H1 (cell line): ENCODE results near the gene TLR5. TPM values are rescaled to one million over a fixed set of nuclear protein-coding genes. Genes with fewer than 3 reads are reported as not detected.

Experiments
- CTCF ChIA-PET: fragments of 300-600 bp; sonication (Branson Sonifier 250); formaldehyde crosslinking; loops from one replicate; lab custom pipeline; 2021; ENCODE audit not compliant: partially characterized antibody; lab: Charles Lee
- POLR2A ChIA-PET: fragments of 300-600 bp; sonication (Branson Sonifier 250); formaldehyde crosslinking; loops from one replicate; lab custom pipeline; 2021; ENCODE audit warnings: inconsistent platforms; ENCODE audit not compliant: partially characterized antibody; lab: Charles Lee
- DNase-seq, 2 experiments: peaks; one replicate each; pipeline versions ENCODE4 v3.0.0 to v3.0.0-alpha.2; 2010 to 2022; ENCODE audit warnings: low spot score in 2 of 2, low read depth in 1 of 2, mixed read lengths in 1 of 2
- FAIRE-seq: peaks from 2 replicates; lab custom pipeline; 2011; peaks lifted over from hg19 to GRCh38; lab: Jason Lieb, UNC
- H2AFZ ChIP-seq: 2 replicates; pipeline ENCODE4 v1.8.1; 2012; ENCODE audit warnings: low read length, inconsistent platforms
- H2AK5ac ChIP-seq: 2 replicates; pipeline ENCODE4 v1.6.1; 2013; ENCODE audit warnings: low read depth, low read length
- H2BK120ac ChIP-seq: replicated peaks from 2 replicates; pipeline ENCODE3; 2013; ENCODE audit warnings: low read depth, low read length, inconsistent platforms
- H2BK12ac ChIP-seq: 2 replicates; pipeline ENCODE4 v1.6.1; 2013; ENCODE audit warnings: low read depth, low read length
- H2BK15ac ChIP-seq: 2 replicates; pipeline ENCODE4 v1.6.1; 2013; ENCODE audit warnings: low read length
- H2BK20ac ChIP-seq: 2 replicates; pipeline ENCODE4 v1.6.1; 2013; ENCODE audit warnings: low read length
- H2BK5ac ChIP-seq: 2 replicates; pipeline ENCODE4 v1.6.1; 2013; ENCODE audit warnings: low read depth, low read length
- H3K14ac ChIP-seq: 2 replicates; pipeline ENCODE4 v1.6.1; 2013; ENCODE audit warnings: inconsistent platforms; ENCODE audit not compliant: insufficient read length
- H3K18ac ChIP-seq: 2 replicates; pipeline ENCODE4 v1.6.1; 2013; ENCODE audit warnings: low read length; ENCODE audit errors: extremely low read depth
- H3K23ac ChIP-seq: 2 replicates; pipeline ENCODE4 v1.6.1; 2013; ENCODE audit warnings: inconsistent platforms; ENCODE audit not compliant: insufficient read length
- H3K23me2 ChIP-seq: 2 replicates; pipeline ENCODE4 v1.6.1; 2013; ENCODE audit warnings: low read depth, low read length
- H3K27ac ChIP-seq: 2 replicates; pipeline ENCODE4 v1.6.1; 2011; ENCODE audit warnings: low read depth, low read length, inconsistent platforms
- H3K27me3 ChIP-seq, 4 experiments: replicated peaks in 1 of 4; 1 replicate in 1 of 4; 2 replicates in 3 of 4; pipeline versions ENCODE4 v1.6.1 to v1.8.1; 2011 to 2013; ENCODE audit warnings: low read length in 3 of 4, mild to moderate bottlenecking in 3 of 4, inconsistent platforms in 2 of 4, mixed read lengths in 2 of 4, moderate library complexity in 1 of 4; ENCODE audit not compliant: control insufficient read depth in 3 of 4, insufficient read depth in 3 of 4; ENCODE audit errors: extremely low read depth in 1 of 4
- H3K36me3 ChIP-seq, 4 experiments: 2 replicates each; pipeline versions ENCODE4 v1.6.1 to v1.8.1; 2011 to 2013; ENCODE audit warnings: mild to moderate bottlenecking in 4 of 4, low read length in 3 of 4, moderate library complexity in 2 of 4, control low read depth in 1 of 4, inconsistent platforms in 1 of 4; ENCODE audit not compliant: insufficient read depth in 4 of 4, control insufficient read depth in 2 of 4
- H3K4ac ChIP-seq: replicated peaks from 2 replicates; pipeline ENCODE3; 2013; ENCODE audit warnings: low read length, low read depth, mixed read lengths, inconsistent platforms; ENCODE audit not compliant: insufficient read length
- H3K4me1 ChIP-seq, 4 experiments: replicated peaks in 1 of 4; 1 replicate in 1 of 4; 2 replicates in 3 of 4; pipeline versions ENCODE4 v1.6.1 to v1.8.1; 2011 to 2013; ENCODE audit warnings: low read length in 3 of 4, inconsistent platforms in 2 of 4, mixed read lengths in 1 of 4; ENCODE audit not compliant: insufficient read depth in 4 of 4, control insufficient read depth in 3 of 4
- H3K4me2 ChIP-seq, 2 experiments: 2 replicates each; pipeline versions ENCODE4 v1.6.1 to v1.8.1; 2011 to 2013; ENCODE audit warnings: low read depth in 2 of 2, low read length in 2 of 2, control low read depth in 1 of 2, inconsistent platforms in 1 of 2, mild to moderate bottlenecking in 1 of 2; ENCODE audit not compliant: insufficient read depth in 1 of 2
- H3K4me3 ChIP-seq, 4 experiments: fragments of 200-600, 300-600 bp in 1 of 4; sonication (generic), shearing (Covaris generic), sonication (Bioruptor Twin) in 1 of 4; 2 replicates each; pipeline versions ENCODE4 v1.5.1 to v1.8.1; 2011 to 2016; ENCODE audit warnings: low read length in 4 of 4, low read depth in 3 of 4, control low read depth in 2 of 4, inconsistent platforms in 2 of 4, mild to moderate bottlenecking in 2 of 4, mixed read lengths in 1 of 4, moderate library complexity in 1 of 4; ENCODE audit not compliant: insufficient read depth in 2 of 4; ENCODE audit errors: extremely low read depth in 1 of 4
- H3K56ac ChIP-seq: replicated peaks from 2 replicates; pipeline ENCODE3; 2013; ENCODE audit warnings: low read depth, mild to moderate bottlenecking, mixed read lengths, low read length, inconsistent platforms; ENCODE audit not compliant: insufficient read length
- H3K79me1 ChIP-seq: 2 replicates; pipeline ENCODE4 v1.6.1; 2013; ENCODE audit warnings: low read depth, low read length, control low read depth
- H3K79me2 ChIP-seq, 2 experiments: 2 replicates each; pipeline versions ENCODE4 v1.6.1 to v1.8.1; 2012 to 2013; ENCODE audit warnings: low read length in 2 of 2, mild to moderate bottlenecking in 2 of 2, inconsistent platforms in 1 of 2; ENCODE audit not compliant: insufficient read depth in 2 of 2, control insufficient read depth in 1 of 2
- H3K9ac ChIP-seq, 4 experiments: replicated peaks in 1 of 4; 1 replicate in 1 of 4; 2 replicates in 3 of 4; pipeline versions ENCODE4 v1.6.1 to v1.8.1; 2011 to 2013; ENCODE audit warnings: low read depth in 3 of 4, low read length in 3 of 4, control low read depth in 2 of 4, mild to moderate bottlenecking in 2 of 4, moderate library complexity in 2 of 4, inconsistent platforms in 1 of 4; ENCODE audit errors: extremely low read depth in 1 of 4
- H3K9me3 ChIP-seq, 2 experiments: 2 replicates each; pipeline versions ENCODE4 v1.6.1 to v1.8.1; 2012 to 2013; ENCODE audit warnings: mild to moderate bottlenecking in 2 of 2, moderate library complexity in 2 of 2, control low read depth in 1 of 2, inconsistent platforms in 1 of 2, low read depth in 1 of 2, low read length in 1 of 2, mixed read lengths in 1 of 2; ENCODE audit not compliant: insufficient read depth in 2 of 2
- H4K20me1 ChIP-seq, 2 experiments: replicated peaks in 1 of 2; 2 replicates each; pipeline versions ENCODE3 to v1.8.1; 2011 to 2013; ENCODE audit warnings: inconsistent platforms in 2 of 2, low read length in 2 of 2, mild to moderate bottlenecking in 1 of 2; ENCODE audit not compliant: insufficient read depth in 2 of 2, control insufficient read depth in 1 of 2
- H4K5ac ChIP-seq: 2 replicates; pipeline ENCODE4 v1.6.1; 2013; ENCODE audit warnings: low read length, low read depth, mixed read lengths, inconsistent platforms; ENCODE audit not compliant: insufficient read length
- H4K8ac ChIP-seq: 2 replicates; pipeline ENCODE4 v1.8.0; 2013; ENCODE audit warnings: mild to moderate bottlenecking, moderate library complexity, low read length, inconsistent platforms; ENCODE audit not compliant: insufficient read depth; ENCODE audit errors: extremely low read depth
- H4K91ac ChIP-seq: replicated peaks from 2 replicates; pipeline ENCODE3; 2013; ENCODE audit warnings: low read length, mixed read lengths, inconsistent platforms; ENCODE audit not compliant: insufficient read length
- BCL11A ChIP-seq, 2 experiments: IDR thresholded peaks; one replicate each; pipeline ENCODE4 v1.6.1; 2011; ENCODE audit warnings: low read depth in 2 of 2, low read length in 2 of 2, mild to moderate bottlenecking in 2 of 2
- CBX5 ChIP-seq: fragments of 300-800, 300-1000 bp; sonication (generic); IDR thresholded peaks from 2 replicates; pipeline ENCODE4 v1.7.1; 2016; ENCODE audit warnings: antibody characterized with exemption, low read length, low read depth
- CBX8 ChIP-seq: fragments of 300-800, 300-1000 bp; sonication (generic); IDR thresholded peaks from 2 replicates; pipeline ENCODE4 v1.7.1; 2016; ENCODE audit warnings: low read depth, low read length, borderline replicate concordance
- CEBPB ChIP-seq: IDR thresholded peaks from 2 replicates; pipeline ENCODE4 v1.6.1; 2012; ENCODE audit warnings: low read depth, low read length
- CTBP2 ChIP-seq: IDR thresholded peaks from 2 replicates; pipeline ENCODE4 v1.7.0; 2011; ENCODE audit warnings: borderline replicate concordance, mild to moderate bottlenecking, moderate library complexity, mixed read lengths, low read length; ENCODE audit not compliant: insufficient read depth, insufficient read length
- JUN ChIP-seq: IDR thresholded peaks from 2 replicates; pipeline ENCODE4 v1.6.1; 2011; ENCODE audit warnings: low read depth, mild to moderate bottlenecking, improper control_type of control experiment, low read length
- JUND ChIP-seq: IDR thresholded peaks from 2 replicates; pipeline ENCODE4 v1.6.1; 2011; ENCODE audit warnings: mild to moderate bottlenecking, improper control_type of control experiment, low read length
- MAX ChIP-seq: IDR thresholded peaks from 2 replicates; pipeline ENCODE4 v1.6.1; 2012; ENCODE audit warnings: inconsistent platforms
- POU5F1 ChIP-seq: IDR thresholded peaks from 2 replicates; pipeline ENCODE4 v1.6.1; 2011; ENCODE audit warnings: low read depth, mild to moderate bottlenecking, low read length, moderate library complexity
- RXRA ChIP-seq: IDR thresholded peaks from 2 replicates; pipeline ENCODE4 v1.6.1; 2011; ENCODE audit warnings: low read depth, mild to moderate bottlenecking, low read length, moderate library complexity; ENCODE audit not compliant: insufficient read depth
- SAP30 ChIP-seq: fragments of 300-600 bp; sonication (generic); IDR thresholded peaks from 2 replicates; pipeline ENCODE4 v1.7.1; 2012; ENCODE audit warnings: low read length, moderate library complexity, mild to moderate bottlenecking, inconsistent platforms; ENCODE audit not compliant: insufficient read depth, insufficient replicate concordance
- SIX5 ChIP-seq: IDR thresholded peaks from 2 replicates; pipeline ENCODE4 v1.6.1; 2011; ENCODE audit warnings: mild to moderate bottlenecking, low read depth, low read length
- SP1 ChIP-seq: IDR thresholded peaks from 2 replicates; pipeline ENCODE4 v1.6.1; 2011; ENCODE audit warnings: low read depth, low read length
- SP2 ChIP-seq: IDR thresholded peaks from 2 replicates; pipeline ENCODE4 v1.6.1; 2012; ENCODE audit warnings: mild to moderate bottlenecking, low read length, inconsistent platforms
- YY1 ChIP-seq: IDR thresholded peaks from 2 replicates; pipeline ENCODE4 v1.6.1; 2011; ENCODE audit warnings: low read depth, mild to moderate bottlenecking, low read length
- ZNF274 ChIP-seq: IDR thresholded peaks from 2 replicates; pipeline ENCODE4 v1.7.0; 2012; ENCODE audit warnings: low read length, borderline replicate concordance; ENCODE audit errors: extremely low read depth
- WGBS, 2 experiments: shearing (Covaris generic) in 1 of 2; methylation state at CpG; one replicate each; pipeline versions ENCODE4 v1.1.6 to v1.1.7; 2013 to 2015; ENCODE audit warnings: low lambda C conversion rate in 2 of 2, mixed read lengths in 2 of 2, inconsistent platforms in 1 of 2, low coverage in 1 of 2, missing lambda C conversion rate in 1 of 2; ENCODE audit not compliant: insufficient replicate concordance in 2 of 2, insufficient coverage in 1 of 2, insufficient read length in 1 of 2; ENCODE audit errors: extremely low coverage in 1 of 2, missing lambda C conversion rate in 1 of 2; 5-methylcytosine and 5-hydroxymethylcytosine counted together
- polyA plus RNA-seq, 7 experiments: library from polyadenylated mRNA; depleted of rRNA in 3 of 7; stranded (reverse) in 5 of 7; unstranded in 2 of 7; fragments of >200 nt in 5 of 7; fragments of 200-250 nt in 2 of 7; gene quantifications; 1 replicate in 5 of 7; 2 replicates in 1 of 7; 4 replicates in 1 of 7; pipeline versions ENCODE4 v1.2.1 to v1.2.3, GENCODE V29; 2011 to 2013; ENCODE audit warnings: missing spikeins in 2 of 7, mixed read lengths in 2 of 7
- total RNA-seq: library from RNA; stranded (reverse); fragmentation: NEBNext Ultra II Directional; extraction: Animal tissue kit (Norgen Biotek cat#: 25700); gene quantifications from 2 replicates; pipeline ENCODE4 v1.2.1, GENCODE V29; 2021

The TLR5 gene
- total and polyA plus RNA-seq, 2 of the 8 experiments (the other 6 are each of a cell fraction or from before 2014, with no cell fraction given), result 0.35 to 0.74 TPM

GRCh38 chr1:223066415-223066814 is 76.6 kb downstream of the TLR5 start:
- Histone ChIP-seq H3K9me3 (no peaks in the 10 kb centered on the region), H3K27me3 (no peaks in the 10 kb centered on the region), H2BK5ac (no peak overlapping the region), H2BK120ac (no peak overlapping the region), H3K56ac (no peak overlapping the region), H3K79me1 (no peaks in the 10 kb centered on the region), H3K4me1 (no peaks in the 10 kb centered on the region), H2BK20ac (no peak overlapping the region), H4K5ac (no peak overlapping the region), H3K4me2 (no peak overlapping the region), H2AK5ac (no peak overlapping the region), H3K14ac (no peak overlapping the region), H3K23ac (no peak overlapping the region), H2BK12ac (no peak overlapping the region), H2BK15ac (no peak overlapping the region), H3K4me3 (no peak overlapping the region), H2AFZ (no peak overlapping the region), H4K8ac (no peak overlapping the region), H3K4ac (no peak overlapping the region), H4K20me1 (no peaks in the 10 kb centered on the region), H3K18ac (no peak overlapping the region), H3K9ac (no peak overlapping the region), H3K27ac (no peak overlapping the region), H4K91ac (no peak overlapping the region), H3K23me2 (no peaks in the 10 kb centered on the region), H3K36me3 (peaks cover 0 to 3% (median 0%) of the 10 kb centered on the region in 4 experiments; a peak in 2 of 8 replicates), H3K79me2 (no peaks in the 10 kb centered on the region)
- DNase-seq (no peak), FAIRE-seq (no peak)
- POLR2A ChIA-PET, result interaction anchor here (1.1 kb wide), 1 partner anchor 8 kb away, joined by 3 read pairs; no protein-coding TSS in a partner anchor
- 79% methylated on average over 5 of the region's 5 CpGs; no CpG with 5 or more reads in 1 of the 2 experiments for WGBS, 2 experiments
- CTCF ChIA-PET, result no interaction called here
- no peak for TF ChIP-seq ZNF274
- TF ChIP-seq CBX5, result no peak
- no peak for TF ChIP-seq SP1
- TF ChIP-seq SAP30, result no peak
- no peak for TF ChIP-seq CBX8
- TF ChIP-seq YY1, result no peak
- TF ChIP-seq SIX5, result no peak
- TF ChIP-seq JUND, result no peak
- TF ChIP-seq POU5F1, result no peak
- no peak for TF ChIP-seq SP2
- TF ChIP-seq BCL11A (IDR thresholded peaks at IDR 0.05; ENCODE audit: low read depth in 2 of 2, low read length in 2 of 2), result no peak
- no peak for TF ChIP-seq CEBPB
- TF ChIP-seq RXRA, result no peak
- no peak for TF ChIP-seq JUN
- no peak for TF ChIP-seq MAX
- no peak for TF ChIP-seq CTBP2
